Measurements from ENCODE around the gene LCE6A.

DNA sequence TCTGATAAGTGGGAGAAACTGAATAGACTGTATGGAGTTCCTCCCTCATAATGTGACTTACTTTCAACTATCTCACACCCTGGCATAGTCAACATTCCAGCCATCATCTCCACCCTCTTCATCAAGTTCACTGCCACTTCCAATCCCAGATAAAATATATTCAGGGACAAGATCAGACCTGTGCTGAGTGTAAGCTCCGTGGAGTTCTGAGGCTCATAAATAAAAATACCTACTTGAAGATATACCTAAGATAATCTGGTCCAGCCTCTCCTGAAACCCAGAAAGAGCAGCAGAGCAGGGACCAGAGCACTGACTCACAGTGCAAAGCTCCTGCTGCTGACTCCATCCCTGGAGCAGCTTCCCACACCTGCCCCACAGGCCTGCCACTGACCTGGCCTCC is 15.4 kb downstream of the LCE6A start:
- TF ChIP-seq EZH2 (IDR thresholded peaks at IDR 0.05; ENCODE audit: low read length, missing control alignments) = no peak
- no peak for TF ChIP-seq CTCF (conservative IDR thresholded peaks at IDR 0.05 in 1 of 2, IDR thresholded peaks at IDR 0.05 in 1 of 2; ENCODE audit: low read depth in 1 of 2, low read length in 2 of 2)
